WTC11 (cell line): ENCODE measurements around the gene CARMIL1. TPM values are rescaled to one million over a fixed set of nuclear protein-coding genes. Genes with fewer than 3 reads are reported as not detected.

Experiments
- ATAC-seq: fragments of 200-7000 bp; cut with Tn5 transposase; 2 replicates; pipeline ENCODE4 v1.10.0; 2021; ENCODE audit warnings: mild to moderate bottlenecking, moderate library complexity
- CTCF ChIA-PET: fragments of 300-600 bp; sonication (Branson Sonifier 250); formaldehyde crosslinking; loops from one replicate; lab custom pipeline; 2021; ENCODE audit warnings: antibody characterized with exemption; lab: Charles Lee
- POLR2A ChIA-PET: fragments of 350-600 bp; sonication (Branson Sonifier 250); formaldehyde crosslinking; loops from one replicate; lab custom pipeline; 2021; ENCODE audit warnings: antibody characterized with exemption; lab: Charles Lee
- DNase-seq: peaks from one replicate; pipeline ENCODE4 v3.0.0; 2021; ENCODE audit warnings: low spot score
- H3K27ac Mint-ChIP-seq: 2 replicates; pipeline ENCODE4 v1.8.0; 2021; ENCODE audit warnings: mixed read lengths
- H3K27me3 Mint-ChIP-seq: 2 replicates; pipeline ENCODE4 v1.8.0; 2021; ENCODE audit warnings: low read depth, mild to moderate bottlenecking, moderate library complexity, mixed read lengths
- H3K36me3 Mint-ChIP-seq: 2 replicates; pipeline ENCODE4 v1.8.0; 2021; ENCODE audit warnings: mixed read lengths
- H3K4me1 Mint-ChIP-seq: 2 replicates; pipeline ENCODE4 v1.8.0; 2022; ENCODE audit warnings: mixed read lengths
- H3K4me3 Mint-ChIP-seq: 2 replicates; pipeline ENCODE4 v1.8.0; 2021; ENCODE audit warnings: mild to moderate bottlenecking, moderate library complexity, mixed read lengths
- H3K9me3 Mint-ChIP-seq: 2 replicates; pipeline ENCODE4 v1.8.0; 2021; ENCODE audit warnings: mixed read lengths
- GABPB1 ChIP-seq: sonication (generic); formaldehyde crosslinking; IDR thresholded peaks from 2 replicates; pipeline ENCODE4 v1.8.1; 2023; ENCODE audit warnings: mild to moderate bottlenecking, missing genetic modification reagents
- IRF2 ChIP-seq: sonication (generic); formaldehyde crosslinking; IDR thresholded peaks from 2 replicates; pipeline ENCODE4 v1.8.0; 2022; ENCODE audit warnings: low read depth, missing genetic modification reagents, borderline replicate concordance
- NR2C2 ChIP-seq: sonication (generic); formaldehyde crosslinking; IDR thresholded peaks from 2 replicates; pipeline ENCODE4 v1.8.0; 2022; ENCODE audit warnings: mild to moderate bottlenecking, missing genetic modification reagents
- RELA ChIP-seq: sonication (generic); formaldehyde crosslinking; IDR thresholded peaks from 2 replicates; pipeline ENCODE4 v1.8.1; 2022; ENCODE audit warnings: missing genetic modification reagents, mild to moderate bottlenecking, borderline replicate concordance
- RORB ChIP-seq: fragments of 250-450 bp; sonication (Bioruptor Pico); IDR thresholded peaks from 2 replicates; pipeline ENCODE4 v1.9.0; 2021; ENCODE audit warnings: mild to moderate bottlenecking
- SMAD3 ChIP-seq: sonication (generic); formaldehyde crosslinking; IDR thresholded peaks from 2 replicates; pipeline ENCODE4 v1.8.0; 2022; ENCODE audit warnings: missing genetic modification reagents, mild to moderate bottlenecking, borderline replicate concordance
- TEAD1 ChIP-seq: sonication (generic); formaldehyde crosslinking; IDR thresholded peaks from 2 replicates; pipeline ENCODE4 v1.8.0; 2022; ENCODE audit warnings: mild to moderate bottlenecking, missing genetic modification reagents
- total RNA-seq: library from RNA; stranded (reverse); gene quantifications from 3 replicates; pipeline ENCODE4 v1.2.3, GENCODE V29; 2021
- TF ChIP-seq, protein P1 (sequence below): sonication (generic); formaldehyde crosslinking; IDR thresholded peaks from 2 replicates; pipeline ENCODE4 v1.8.1; 2022; ENCODE audit warnings: low read depth, mild to moderate bottlenecking, moderate library complexity, missing genetic modification reagents, borderline replicate concordance
- TF ChIP-seq, protein P2 (sequence below): sonication (generic); formaldehyde crosslinking; IDR thresholded peaks from 2 replicates; pipeline ENCODE4 v1.8.1; 2022; ENCODE audit warnings: mild to moderate bottlenecking, missing genetic modification reagents, moderate library complexity, borderline replicate concordance
- TF ChIP-seq, protein P3 (sequence below): sonication (generic); formaldehyde crosslinking; conservative IDR thresholded peaks from 2 replicates; pipeline ENCODE4 v1.8.1; 2022; ENCODE audit warnings: mild to moderate bottlenecking, missing genetic modification reagents
- TF ChIP-seq, protein P4 (sequence below): sonication (generic); formaldehyde crosslinking; IDR thresholded peaks from 2 replicates; pipeline ENCODE4 v1.8.1; 2023; ENCODE audit warnings: mild to moderate bottlenecking, missing genetic modification reagents
- TF ChIP-seq, protein P5 (sequence below): sonication (generic); formaldehyde crosslinking; IDR thresholded peaks from 2 replicates; pipeline ENCODE4 v1.8.0; 2023; ENCODE audit warnings: mild to moderate bottlenecking, missing genetic modification reagents
- TF ChIP-seq, protein P6 (sequence below): sonication (generic); formaldehyde crosslinking; conservative IDR thresholded peaks from 2 replicates; pipeline ENCODE4 v1.8.1; 2023; ENCODE audit warnings: mild to moderate bottlenecking, low read depth, missing genetic modification reagents, moderate library complexity

The CARMIL1 gene
- total RNA-seq, 1 experiment from 2014 or later = 36.2 TPM

DNA sequence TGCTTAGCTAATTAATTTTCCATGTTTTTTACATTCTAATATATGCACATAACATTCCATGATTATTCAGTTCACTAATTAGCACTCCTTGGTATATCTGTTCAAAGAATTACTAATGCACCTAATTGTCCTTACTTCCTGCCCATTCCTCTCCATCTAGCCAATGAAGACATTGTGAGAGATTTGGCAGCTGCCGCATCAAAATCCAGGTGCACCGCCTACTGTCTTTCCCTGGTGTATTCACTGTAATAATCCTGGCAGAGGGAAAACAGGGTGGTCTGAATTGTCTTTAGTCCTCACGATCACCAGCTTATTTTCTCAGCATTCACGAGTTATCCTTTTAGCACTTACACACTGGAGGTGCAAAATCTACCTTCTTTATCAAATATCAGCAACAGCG lies 311.8 kb downstream of the CARMIL1 start:
- H3K36me3 Mint-ChIP-seq = peaks cover 21% of the 10 kb centered on the region
- peak; percentile 39; the same call in 1 of the 2 replicates for ATAC-seq
- H3K4me3 Mint-ChIP-seq = no peak overlapping the region
- CTCF ChIA-PET = interaction anchor here (0.8 to 1.8 kb wide), 2 partner anchors 325 to 368 kb away, joined by 3 to 6 read pairs; no protein-coding TSS in a partner anchor
- H3K9me3 Mint-ChIP-seq = peaks cover 8% of the 10 kb centered on the region; the same call in 1 of the 2 replicates
- no peaks in the 10 kb centered on the region for H3K27me3 Mint-ChIP-seq
- TF ChIP-seq SMAD3 (CRISPR knock-in tag) (no peak), RORB (no peak)
- TF ChIP-seq, all 79 proteins: peak for 0
- H3K4me1 Mint-ChIP-seq = peaks cover 10% of the 10 kb centered on the region
- DNase-seq = no peak
- POLR2A ChIA-PET = no interaction called here
- no peak overlapping the region for H3K27ac Mint-ChIP-seq

DNA sequence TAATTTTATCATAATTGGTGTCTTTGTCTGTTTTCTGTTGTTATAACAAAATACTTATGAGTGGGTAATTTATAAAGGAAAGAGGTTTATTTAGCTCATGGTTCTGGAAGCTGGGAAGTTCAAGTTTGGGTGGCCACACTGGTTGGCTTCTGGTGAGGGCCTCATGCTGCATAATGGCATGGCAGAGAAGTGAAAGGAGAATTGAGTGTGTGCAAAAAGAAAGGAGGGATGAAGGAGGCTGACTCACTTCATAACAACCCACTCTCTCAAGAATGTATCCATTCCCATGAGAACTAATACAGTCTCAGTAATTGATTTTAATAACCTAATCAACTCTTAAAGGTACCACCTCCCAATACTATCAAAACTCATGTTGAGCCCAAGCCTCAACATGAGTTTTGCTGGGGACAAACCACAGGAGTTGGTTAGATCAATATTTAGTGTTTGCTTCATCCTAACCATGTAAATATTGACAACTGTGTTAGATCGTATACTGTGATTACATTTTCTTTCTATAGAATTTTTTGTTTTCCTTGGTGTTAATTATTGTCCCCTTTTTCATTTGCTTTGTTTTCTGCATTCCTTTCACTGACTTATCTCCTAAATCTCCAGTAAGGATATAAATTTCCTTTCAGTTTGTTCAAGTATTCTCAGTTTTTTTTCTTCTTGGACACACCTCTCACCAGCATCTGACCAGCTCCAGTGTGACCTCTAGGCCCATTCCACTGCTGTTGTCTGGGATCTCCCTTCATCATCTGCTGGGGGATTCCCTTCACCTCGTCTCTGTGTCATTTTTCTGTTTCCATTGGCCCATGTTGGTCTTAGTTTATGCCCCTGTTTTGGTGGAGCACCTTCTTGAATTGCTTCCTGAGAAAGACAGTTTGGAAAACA lies 318.0 kb downstream of the CARMIL1 start:
- TF ChIP-seq, protein P1, sequence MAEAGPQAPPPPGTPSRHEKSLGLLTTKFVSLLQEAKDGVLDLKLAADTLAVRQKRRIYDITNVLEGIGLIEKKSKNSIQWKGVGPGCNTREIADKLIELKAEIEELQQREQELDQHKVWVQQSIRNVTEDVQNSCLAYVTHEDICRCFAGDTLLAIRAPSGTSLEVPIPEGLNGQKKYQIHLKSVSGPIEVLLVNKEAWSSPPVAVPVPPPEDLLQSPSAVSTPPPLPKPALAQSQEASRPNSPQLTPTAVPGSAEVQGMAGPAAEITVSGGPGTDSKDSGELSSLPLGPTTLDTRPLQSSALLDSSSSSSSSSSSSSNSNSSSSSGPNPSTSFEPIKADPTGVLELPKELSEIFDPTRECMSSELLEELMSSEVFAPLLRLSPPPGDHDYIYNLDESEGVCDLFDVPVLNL (CRISPR knock-in tag) = no peak
- TF ChIP-seq TEAD1 (CRISPR knock-in tag) (no peak), IRF2 (CRISPR knock-in tag) (no peak), NR2C2 (CRISPR knock-in tag) (no peak)
- ChIA-PET CTCF (interaction anchor here (0.9 kb wide), 1 partner anchor 332 kb away, joined by 4 read pairs; no protein-coding TSS in a partner anchor), POLR2A (no interaction called here)
- DNase-seq (no peak), ATAC-seq (no peak)
- Mint-ChIP-seq H3K36me3 (peaks cover 13% of the 10 kb centered on the region), H3K4me3 (no peak overlapping the region), H3K4me1 (peaks cover 6% of the 10 kb centered on the region; the same call in 1 of the 2 replicates), H3K27ac (no peak overlapping the region), H3K9me3 (no peaks in the 10 kb centered on the region), H3K27me3 (no peaks in the 10 kb centered on the region)

DNA sequence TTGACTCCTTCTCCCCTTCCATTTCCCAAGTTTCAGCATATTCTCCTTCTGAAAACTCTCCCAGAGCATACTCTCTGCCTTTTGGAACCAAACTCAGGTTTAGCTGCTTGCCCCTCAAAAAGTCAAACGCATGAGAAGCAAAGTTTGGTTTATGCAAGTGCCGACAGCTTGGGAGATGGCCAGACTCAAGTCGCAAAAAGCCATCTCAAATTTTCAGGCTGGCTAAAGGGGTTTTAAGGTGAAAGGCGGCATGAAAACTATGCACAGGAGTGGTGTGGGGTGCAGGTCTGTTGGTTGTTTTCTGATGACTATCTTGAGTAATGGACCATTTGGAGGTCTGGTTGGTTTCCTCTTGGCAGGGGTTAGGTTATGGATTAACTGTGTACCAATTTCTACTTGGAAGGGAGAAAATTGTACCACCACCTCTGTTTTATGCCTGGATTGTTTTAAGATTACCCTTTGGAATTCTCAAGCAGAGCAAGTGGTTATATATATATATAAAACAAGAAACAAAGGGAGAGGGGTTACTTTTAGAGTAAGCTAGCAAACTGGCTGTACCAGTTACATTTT lies 320.4 kb downstream of the CARMIL1 start:
- no peaks in the 10 kb centered on the region for H3K9me3 Mint-ChIP-seq
- peaks cover 9% of the 10 kb centered on the region for H3K36me3 Mint-ChIP-seq
- no peak overlapping the region for H3K4me3 Mint-ChIP-seq
- no peaks in the 10 kb centered on the region for H3K27me3 Mint-ChIP-seq
- TF ChIP-seq, protein P2, sequence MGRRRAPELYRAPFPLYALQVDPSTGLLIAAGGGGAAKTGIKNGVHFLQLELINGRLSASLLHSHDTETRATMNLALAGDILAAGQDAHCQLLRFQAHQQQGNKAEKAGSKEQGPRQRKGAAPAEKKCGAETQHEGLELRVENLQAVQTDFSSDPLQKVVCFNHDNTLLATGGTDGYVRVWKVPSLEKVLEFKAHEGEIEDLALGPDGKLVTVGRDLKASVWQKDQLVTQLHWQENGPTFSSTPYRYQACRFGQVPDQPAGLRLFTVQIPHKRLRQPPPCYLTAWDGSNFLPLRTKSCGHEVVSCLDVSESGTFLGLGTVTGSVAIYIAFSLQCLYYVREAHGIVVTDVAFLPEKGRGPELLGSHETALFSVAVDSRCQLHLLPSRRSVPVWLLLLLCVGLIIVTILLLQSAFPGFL (CRISPR knock-in tag) = no peak
- TF ChIP-seq, protein P3, sequence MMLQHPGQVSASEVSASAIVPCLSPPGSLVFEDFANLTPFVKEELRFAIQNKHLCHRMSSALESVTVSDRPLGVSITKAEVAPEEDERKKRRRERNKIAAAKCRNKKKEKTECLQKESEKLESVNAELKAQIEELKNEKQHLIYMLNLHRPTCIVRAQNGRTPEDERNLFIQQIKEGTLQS (CRISPR knock-in tag) = no peak
- TF ChIP-seq, protein P4, sequence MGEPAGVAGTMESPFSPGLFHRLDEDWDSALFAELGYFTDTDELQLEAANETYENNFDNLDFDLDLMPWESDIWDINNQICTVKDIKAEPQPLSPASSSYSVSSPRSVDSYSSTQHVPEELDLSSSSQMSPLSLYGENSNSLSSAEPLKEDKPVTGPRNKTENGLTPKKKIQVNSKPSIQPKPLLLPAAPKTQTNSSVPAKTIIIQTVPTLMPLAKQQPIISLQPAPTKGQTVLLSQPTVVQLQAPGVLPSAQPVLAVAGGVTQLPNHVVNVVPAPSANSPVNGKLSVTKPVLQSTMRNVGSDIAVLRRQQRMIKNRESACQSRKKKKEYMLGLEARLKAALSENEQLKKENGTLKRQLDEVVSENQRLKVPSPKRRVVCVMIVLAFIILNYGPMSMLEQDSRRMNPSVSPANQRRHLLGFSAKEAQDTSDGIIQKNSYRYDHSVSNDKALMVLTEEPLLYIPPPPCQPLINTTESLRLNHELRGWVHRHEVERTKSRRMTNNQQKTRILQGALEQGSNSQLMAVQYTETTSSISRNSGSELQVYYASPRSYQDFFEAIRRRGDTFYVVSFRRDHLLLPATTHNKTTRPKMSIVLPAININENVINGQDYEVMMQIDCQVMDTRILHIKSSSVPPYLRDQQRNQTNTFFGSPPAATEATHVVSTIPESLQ = no peak
- TF ChIP-seq IRF2 (CRISPR knock-in tag) (no peak), RELA (CRISPR knock-in tag) (no peak), GABPB1 (no peak)
- TF ChIP-seq, protein P5, sequence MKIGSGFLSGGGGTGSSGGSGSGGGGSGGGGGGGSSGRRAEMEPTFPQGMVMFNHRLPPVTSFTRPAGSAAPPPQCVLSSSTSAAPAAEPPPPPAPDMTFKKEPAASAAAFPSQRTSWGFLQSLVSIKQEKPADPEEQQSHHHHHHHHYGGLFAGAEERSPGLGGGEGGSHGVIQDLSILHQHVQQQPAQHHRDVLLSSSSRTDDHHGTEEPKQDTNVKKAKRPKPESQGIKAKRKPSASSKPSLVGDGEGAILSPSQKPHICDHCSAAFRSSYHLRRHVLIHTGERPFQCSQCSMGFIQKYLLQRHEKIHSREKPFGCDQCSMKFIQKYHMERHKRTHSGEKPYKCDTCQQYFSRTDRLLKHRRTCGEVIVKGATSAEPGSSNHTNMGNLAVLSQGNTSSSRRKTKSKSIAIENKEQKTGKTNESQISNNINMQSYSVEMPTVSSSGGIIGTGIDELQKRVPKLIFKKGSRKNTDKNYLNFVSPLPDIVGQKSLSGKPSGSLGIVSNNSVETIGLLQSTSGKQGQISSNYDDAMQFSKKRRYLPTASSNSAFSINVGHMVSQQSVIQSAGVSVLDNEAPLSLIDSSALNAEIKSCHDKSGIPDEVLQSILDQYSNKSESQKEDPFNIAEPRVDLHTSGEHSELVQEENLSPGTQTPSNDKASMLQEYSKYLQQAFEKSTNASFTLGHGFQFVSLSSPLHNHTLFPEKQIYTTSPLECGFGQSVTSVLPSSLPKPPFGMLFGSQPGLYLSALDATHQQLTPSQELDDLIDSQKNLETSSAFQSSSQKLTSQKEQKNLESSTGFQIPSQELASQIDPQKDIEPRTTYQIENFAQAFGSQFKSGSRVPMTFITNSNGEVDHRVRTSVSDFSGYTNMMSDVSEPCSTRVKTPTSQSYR = no peak
- TF ChIP-seq, protein P6, sequence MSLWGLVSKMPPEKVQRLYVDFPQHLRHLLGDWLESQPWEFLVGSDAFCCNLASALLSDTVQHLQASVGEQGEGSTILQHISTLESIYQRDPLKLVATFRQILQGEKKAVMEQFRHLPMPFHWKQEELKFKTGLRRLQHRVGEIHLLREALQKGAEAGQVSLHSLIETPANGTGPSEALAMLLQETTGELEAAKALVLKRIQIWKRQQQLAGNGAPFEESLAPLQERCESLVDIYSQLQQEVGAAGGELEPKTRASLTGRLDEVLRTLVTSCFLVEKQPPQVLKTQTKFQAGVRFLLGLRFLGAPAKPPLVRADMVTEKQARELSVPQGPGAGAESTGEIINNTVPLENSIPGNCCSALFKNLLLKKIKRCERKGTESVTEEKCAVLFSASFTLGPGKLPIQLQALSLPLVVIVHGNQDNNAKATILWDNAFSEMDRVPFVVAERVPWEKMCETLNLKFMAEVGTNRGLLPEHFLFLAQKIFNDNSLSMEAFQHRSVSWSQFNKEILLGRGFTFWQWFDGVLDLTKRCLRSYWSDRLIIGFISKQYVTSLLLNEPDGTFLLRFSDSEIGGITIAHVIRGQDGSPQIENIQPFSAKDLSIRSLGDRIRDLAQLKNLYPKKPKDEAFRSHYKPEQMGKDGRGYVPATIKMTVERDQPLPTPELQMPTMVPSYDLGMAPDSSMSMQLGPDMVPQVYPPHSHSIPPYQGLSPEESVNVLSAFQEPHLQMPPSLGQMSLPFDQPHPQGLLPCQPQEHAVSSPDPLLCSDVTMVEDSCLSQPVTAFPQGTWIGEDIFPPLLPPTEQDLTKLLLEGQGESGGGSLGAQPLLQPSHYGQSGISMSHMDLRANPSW (CRISPR knock-in tag) = no peak
- ChIA-PET POLR2A (no interaction called here), CTCF (interaction anchor here (0.6 to 4.5 kb wide), 4 partner anchors 10 to 376 kb away, joined by 3 to 25 read pairs (median 4); no protein-coding TSS in a partner anchor)
- no peak for DNase-seq
- ATAC-seq = no peak
- H3K4me1 Mint-ChIP-seq = peaks cover 6% of the 10 kb centered on the region; the same call in 1 of the 2 replicates
- no peak overlapping the region for H3K27ac Mint-ChIP-seq
